Upper lobe of left lung (tissue), 6 donors: ENCODE data around the gene BOC. TPM values are rescaled to one million over a fixed set of nuclear protein-coding genes. Genes with fewer than 3 reads are reported as not detected.
A peak's percentile ranks its signal among the peaks of the same experiment; 100 is the strongest.

ENCODE experiments used
- ATAC-seq, 2 donors: fragments of 200-7000 bp; cut with Tn5 transposase; one replicate each; pipeline ENCODE4 v1.9.1; 2022; ENCODE audit warnings: mild to moderate bottlenecking in 2 of 2, moderate library complexity in 2 of 2; ENCODE audit not compliant: low FRiP score in 2 of 2
- DNase-seq, 2 donors: peaks; one replicate each; pipeline ENCODE4 v3.0.0-alpha.2; 2019 to 2020
- H3K27ac ChIP-seq, 4 donors: fragments of 200-600 bp; sonication (generic); one replicate each; pipeline ENCODE4 v1.5.1; 2016 to 2019
- H3K27me3 ChIP-seq, 4 donors: fragments of 200-600 bp; sonication (generic); one replicate each; pipeline ENCODE4 v1.5.1; 2017 to 2019
- H3K36me3 ChIP-seq, 4 donors: fragments of 200-600 bp; sonication (generic); one replicate each; pipeline ENCODE4 v1.5.1; 2016 to 2019
- H3K4me1 ChIP-seq, 4 donors: fragments of 200-600 bp; sonication (generic); one replicate each; pipeline ENCODE4 v1.5.1; 2018 to 2019
- H3K4me3 ChIP-seq, 4 donors: fragments of 200-600 bp; sonication (generic); one replicate each; pipeline ENCODE4 v1.5.1; 2017 to 2019; ENCODE audit warnings: mild to moderate bottlenecking in 2 of 4, moderate library complexity in 1 of 4
- H3K9me3 ChIP-seq, 4 donors: fragments of 200-600 bp; sonication (generic); one replicate each; pipeline ENCODE4 v1.5.1; 2018 to 2019
- CTCF ChIP-seq, 6 experiments: fragments of 450-650 bp in 4 of 6; fragments of 200-600 bp in 2 of 6; sonication (generic) in 2 of 6; IDR thresholded peaks; one replicate each; pipeline ENCODE4 v1.5.1; 2016 to 2019; ENCODE audit warnings: antibody characterized with exemption in 6 of 6
- EP300 ChIP-seq, 4 donors: sonication (generic); formaldehyde crosslinking; IDR thresholded peaks; one replicate each; pipeline ENCODE4 v1.5.1; 2017; ENCODE audit warnings: antibody characterized with exemption in 4 of 4, control low read depth in 2 of 4
- POLR2A ChIP-seq, 4 donors: fragments of 450-650 bp; IDR thresholded peaks; one replicate each; pipeline ENCODE4 v1.5.1; 2016 to 2017; ENCODE audit warnings: antibody characterized with exemption in 4 of 4, mild to moderate bottlenecking in 2 of 4
- POLR2AphosphoS5 ChIP-seq, 2 donors: sonication (generic); formaldehyde crosslinking; IDR thresholded peaks; one replicate each; pipeline ENCODE4 v1.5.1; 2017; ENCODE audit warnings: antibody characterized with exemption in 2 of 2
- WGBS, 2 donors: methylation state at CpG; one replicate each; pipeline ENCODE4 v1.1.5; 2017 to 2018; 5-methylcytosine and 5-hydroxymethylcytosine counted together
- total RNA-seq, 6 donors: library from RNA; depleted of rRNA in 4 of 6; stranded (reverse); fragments of >200 nt in 4 of 6; gene quantifications; one replicate each; pipeline versions ENCODE4 v1.1.0 to v1.2.1, GENCODE V29; 2016 to 2021
- donor health status: DM: no; HTN: no; CAD: no; lungs with moderate emphysema.
- donor health status: DM: no; HTN: yes; CAD: no; lungs with severe emphysema.

The BOC gene, protein sequence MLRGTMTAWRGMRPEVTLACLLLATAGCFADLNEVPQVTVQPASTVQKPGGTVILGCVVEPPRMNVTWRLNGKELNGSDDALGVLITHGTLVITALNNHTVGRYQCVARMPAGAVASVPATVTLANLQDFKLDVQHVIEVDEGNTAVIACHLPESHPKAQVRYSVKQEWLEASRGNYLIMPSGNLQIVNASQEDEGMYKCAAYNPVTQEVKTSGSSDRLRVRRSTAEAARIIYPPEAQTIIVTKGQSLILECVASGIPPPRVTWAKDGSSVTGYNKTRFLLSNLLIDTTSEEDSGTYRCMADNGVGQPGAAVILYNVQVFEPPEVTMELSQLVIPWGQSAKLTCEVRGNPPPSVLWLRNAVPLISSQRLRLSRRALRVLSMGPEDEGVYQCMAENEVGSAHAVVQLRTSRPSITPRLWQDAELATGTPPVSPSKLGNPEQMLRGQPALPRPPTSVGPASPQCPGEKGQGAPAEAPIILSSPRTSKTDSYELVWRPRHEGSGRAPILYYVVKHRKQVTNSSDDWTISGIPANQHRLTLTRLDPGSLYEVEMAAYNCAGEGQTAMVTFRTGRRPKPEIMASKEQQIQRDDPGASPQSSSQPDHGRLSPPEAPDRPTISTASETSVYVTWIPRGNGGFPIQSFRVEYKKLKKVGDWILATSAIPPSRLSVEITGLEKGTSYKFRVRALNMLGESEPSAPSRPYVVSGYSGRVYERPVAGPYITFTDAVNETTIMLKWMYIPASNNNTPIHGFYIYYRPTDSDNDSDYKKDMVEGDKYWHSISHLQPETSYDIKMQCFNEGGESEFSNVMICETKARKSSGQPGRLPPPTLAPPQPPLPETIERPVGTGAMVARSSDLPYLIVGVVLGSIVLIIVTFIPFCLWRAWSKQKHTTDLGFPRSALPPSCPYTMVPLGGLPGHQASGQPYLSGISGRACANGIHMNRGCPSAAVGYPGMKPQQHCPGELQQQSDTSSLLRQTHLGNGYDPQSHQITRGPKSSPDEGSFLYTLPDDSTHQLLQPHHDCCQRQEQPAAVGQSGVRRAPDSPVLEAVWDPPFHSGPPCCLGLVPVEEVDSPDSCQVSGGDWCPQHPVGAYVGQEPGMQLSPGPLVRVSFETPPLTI
- 10 to 100 TPM in 1 of 6 donors, 1 to 10 TPM in 5; 2.6 to 18.3 (median 4.5) TPM for total RNA-seq

GRCh38 chr3:113211330-113212149 is at the start of gene BOC:
BOC (plus strand) TSS chr3:113211557; CDS start chr3:113249803, 38,246 bp downstream.
- ATAC-seq = peak in 1 of 2 donors; percentile 84

DNA sequence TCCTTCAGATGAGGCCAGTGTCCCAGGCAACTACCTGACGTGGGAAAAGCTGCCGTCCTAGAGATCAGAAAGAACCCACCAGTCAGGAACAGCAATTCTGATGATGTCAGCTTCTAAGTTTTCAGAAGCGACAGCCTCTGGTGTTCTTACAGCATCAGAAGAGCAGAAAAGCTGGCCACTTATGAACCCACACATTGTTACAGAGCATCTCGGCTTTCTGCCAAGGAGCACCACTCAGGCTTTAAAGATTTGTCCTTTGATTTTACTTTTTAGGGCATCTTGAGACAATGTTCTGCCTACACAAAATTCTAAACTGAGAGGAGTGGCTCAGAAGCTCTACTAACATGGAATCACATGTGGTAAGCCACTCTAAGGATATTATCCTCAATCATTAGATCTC is 49.7 kb upstream of the BOC start:
- Histone ChIP-seq H3K9me3 (no peaks in the 10 kb centered on the region), H3K27ac (no peak overlapping the region), H3K4me3 (no peak overlapping the region), H3K36me3 (no peaks in the 10 kb centered on the region), H3K4me1 (peaks cover 0 to 4% (median 0%) of the 10 kb centered on the region in 4 donors), H3K27me3 (no peaks in the 10 kb centered on the region)
- ATAC-seq (no peak), DNase-seq (no peak)
- TF ChIP-seq POLR2A (IDR thresholded peaks at IDR 0.05) = no peak
- TF ChIP-seq EP300 (IDR thresholded peaks at IDR 0.05) = no peak
- no peak for TF ChIP-seq POLR2AphosphoS5 (IDR thresholded peaks at IDR 0.05)
- TF ChIP-seq CTCF (IDR thresholded peaks at IDR 0.05) = no peak
- 69 to 85% methylated on average over 4 of the region's 4 CpGs for WGBS, 2 donors

More at GRCh38 chr3:113211330-113212149, at the start of gene BOC:
- WGBS, 2 donors = 2% methylated on average over 46 to 51 of the region's 76 CpGs
- peak in 1 of 2 donors; percentile 88 for DNase-seq
- H3K27ac ChIP-seq = peak within 1 kb of the TSS; percentile 48 to 80 (median 70)
- peak within 1 kb of the TSS; percentile 49 to 60 (median 55) for H3K4me3 ChIP-seq
- TF ChIP-seq CTCF (IDR thresholded peaks at IDR 0.05) = no peak
- no peak for TF ChIP-seq POLR2A (IDR thresholded peaks at IDR 0.05)
- no peak for TF ChIP-seq POLR2AphosphoS5 (IDR thresholded peaks at IDR 0.05)
- TF ChIP-seq EP300 (IDR thresholded peaks at IDR 0.05) = no peak
- H3K27me3 ChIP-seq = peaks cover 0 to 11% (median 4%) of the 10 kb centered on the region in 4 donors
- no peaks in the 10 kb centered on the region for H3K9me3 ChIP-seq
- peaks cover 5 to 21% (median 12%) of the 10 kb centered on the region in 4 donors for H3K4me1 ChIP-seq
- H3K36me3 ChIP-seq = no peaks in the 10 kb centered on the region

DNA sequence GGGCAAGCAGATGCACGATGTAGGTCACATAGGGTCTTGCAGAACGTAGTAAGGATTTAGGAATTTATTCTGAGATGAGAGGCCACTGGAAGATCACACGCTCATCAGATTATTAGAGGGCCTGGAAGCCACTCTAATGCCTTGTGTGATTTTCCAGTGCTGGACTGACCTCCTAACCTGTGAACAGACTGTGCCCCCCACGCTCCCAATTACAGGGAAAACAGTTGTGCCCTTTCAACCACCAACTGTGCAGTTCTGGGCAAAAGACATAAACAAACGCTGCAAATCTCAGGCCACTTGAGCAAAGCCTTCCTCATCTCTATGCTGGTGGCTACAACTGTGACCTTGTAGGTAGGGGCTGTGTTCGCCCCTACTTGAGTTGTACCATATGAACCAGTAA is 48.2 kb upstream of the BOC start:
- ATAC-seq = no peak
- H3K36me3 ChIP-seq = no peaks in the 10 kb centered on the region
- no peak overlapping the region for H3K27ac ChIP-seq
- 89% methylated on average over 6 of the region's 6 CpGs for WGBS, 2 donors
- no peak for DNase-seq
- H3K4me3 ChIP-seq = no peak overlapping the region
- H3K4me1 ChIP-seq = peaks cover 0 to 5% (median 0%) of the 10 kb centered on the region in 4 donors
- H3K9me3 ChIP-seq = no peaks in the 10 kb centered on the region
- TF ChIP-seq CTCF (IDR thresholded peaks at IDR 0.05) = no peak
- TF ChIP-seq EP300 (IDR thresholded peaks at IDR 0.05) = no peak
- TF ChIP-seq POLR2AphosphoS5 (IDR thresholded peaks at IDR 0.05) = no peak
- TF ChIP-seq POLR2A (IDR thresholded peaks at IDR 0.05) = no peak
- H3K27me3 ChIP-seq = no peaks in the 10 kb centered on the region

DNA sequence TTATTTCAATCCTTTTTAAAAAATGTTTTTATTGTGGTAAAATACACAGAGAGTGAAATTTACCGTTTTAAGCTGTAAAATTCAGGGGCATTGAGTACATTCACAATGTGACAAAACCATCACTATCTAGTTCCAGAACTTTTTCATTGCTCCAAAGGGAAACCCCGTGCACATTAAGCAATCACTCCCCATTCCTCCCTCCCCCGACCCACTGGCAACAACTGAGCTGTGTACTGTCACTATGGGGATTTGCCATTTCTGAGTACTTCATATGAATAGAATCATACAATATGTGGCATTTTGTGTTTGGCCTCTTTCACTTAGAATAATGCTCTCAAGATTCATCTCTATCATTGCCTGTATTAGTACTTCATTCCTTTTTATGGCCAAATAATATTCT is 45.5 kb upstream of the BOC start:
- no peaks in the 10 kb centered on the region for H3K36me3 ChIP-seq
- H3K4me1 ChIP-seq = peaks cover 0 to 5% (median 0%) of the 10 kb centered on the region in 4 donors
- no peak overlapping the region for H3K4me3 ChIP-seq
- no peak for ATAC-seq
- WGBS, 2 donors = 70 to 71% methylated on average over 3 of the region's 3 CpGs
- H3K27me3 ChIP-seq = no peaks in the 10 kb centered on the region
- no peak for DNase-seq
- no peak overlapping the region for H3K27ac ChIP-seq
- TF ChIP-seq EP300 (IDR thresholded peaks at IDR 0.05) (no peak), CTCF (IDR thresholded peaks at IDR 0.05) (no peak), POLR2AphosphoS5 (IDR thresholded peaks at IDR 0.05) (no peak), POLR2A (IDR thresholded peaks at IDR 0.05) (no peak)
- no peaks in the 10 kb centered on the region for H3K9me3 ChIP-seq
